ENCODE results near the gene TEDDM1.
A peak's percentile ranks its signal among the peaks of the same experiment; 100 is the strongest.
"Not testable (repeated sequence)": the region's sequence is repeated elsewhere in the genome, so short reads cannot be mapped to it uniquely, and the experiment has no call there.

TEDDM1 gene

DNA sequence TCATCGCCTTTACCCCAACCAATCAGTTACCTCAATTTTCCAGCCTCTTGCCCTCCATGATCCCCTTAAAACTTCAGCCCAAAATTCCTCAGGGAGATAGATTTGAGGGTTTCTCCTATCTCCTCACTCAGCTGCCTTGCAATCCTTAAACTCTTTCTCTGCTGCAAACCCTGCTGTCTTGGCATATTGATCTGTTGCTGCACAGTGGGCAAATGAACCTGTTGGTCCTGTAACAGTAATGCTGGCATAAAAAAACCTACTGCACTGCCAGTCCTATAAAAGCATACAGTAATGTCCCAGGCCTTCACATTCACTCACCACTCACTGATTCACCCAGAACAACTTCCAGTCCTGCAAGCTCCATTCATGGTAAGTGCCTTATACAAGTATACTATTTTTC lies 5.1 kb upstream of the TEDDM1 start:
- DNase-seq = no peak

DNA sequence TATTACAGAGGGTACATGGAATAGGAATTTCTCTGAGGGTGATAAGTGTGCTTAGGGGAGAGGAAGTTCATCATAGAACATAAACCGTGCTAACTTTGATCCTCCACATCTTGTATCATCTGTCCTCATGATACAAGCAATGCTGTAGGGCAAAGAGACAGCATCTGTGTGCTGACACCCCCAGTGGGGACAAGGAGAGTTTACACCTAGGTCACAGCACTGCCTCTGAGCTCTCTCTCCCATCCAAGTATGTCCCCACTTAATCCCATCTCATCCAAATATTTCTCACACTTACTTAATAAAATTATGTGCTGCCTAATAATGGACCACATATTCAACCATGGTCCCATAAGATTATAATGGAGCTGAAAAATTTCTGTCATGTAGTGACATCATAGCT lies 4.3 kb upstream of the TEDDM1 start:
- no peak for DNase-seq

DNA sequence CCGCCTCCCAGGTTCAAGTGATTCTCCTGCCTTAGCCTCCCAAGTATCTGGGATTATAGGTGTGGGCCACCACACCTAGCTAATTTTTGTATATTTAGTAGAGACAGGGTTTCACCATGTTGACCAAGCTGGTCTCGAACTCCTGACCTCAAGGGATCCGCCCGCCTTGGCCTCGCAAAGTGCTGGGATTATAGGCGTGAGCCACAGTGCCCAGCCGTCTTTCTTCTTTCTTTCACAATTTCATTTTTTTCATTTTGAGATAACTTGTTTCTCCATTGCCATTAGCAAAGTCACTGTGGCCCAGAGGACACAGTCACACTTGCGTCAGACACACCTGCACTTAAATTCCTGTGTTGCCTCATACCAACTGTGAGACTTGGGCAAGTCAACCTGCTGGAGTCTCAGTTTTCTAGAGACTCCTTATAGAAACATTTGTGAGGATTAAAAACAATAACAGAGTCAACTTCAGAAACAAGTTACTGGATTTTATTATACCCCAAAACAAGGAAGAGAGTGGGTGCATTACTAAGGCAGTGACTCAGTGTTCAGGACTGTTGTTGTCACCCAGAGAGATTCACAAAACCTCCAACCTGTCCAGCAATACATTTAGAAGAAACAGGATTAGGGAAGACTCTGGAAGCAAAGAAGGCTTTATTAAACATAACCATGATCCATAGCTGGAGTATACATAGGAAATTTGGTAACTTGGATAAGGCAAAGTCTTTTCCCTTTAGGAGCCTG lies 2.6 kb downstream of the TEDDM1 start:
- DNase-seq = no peak

DNA sequence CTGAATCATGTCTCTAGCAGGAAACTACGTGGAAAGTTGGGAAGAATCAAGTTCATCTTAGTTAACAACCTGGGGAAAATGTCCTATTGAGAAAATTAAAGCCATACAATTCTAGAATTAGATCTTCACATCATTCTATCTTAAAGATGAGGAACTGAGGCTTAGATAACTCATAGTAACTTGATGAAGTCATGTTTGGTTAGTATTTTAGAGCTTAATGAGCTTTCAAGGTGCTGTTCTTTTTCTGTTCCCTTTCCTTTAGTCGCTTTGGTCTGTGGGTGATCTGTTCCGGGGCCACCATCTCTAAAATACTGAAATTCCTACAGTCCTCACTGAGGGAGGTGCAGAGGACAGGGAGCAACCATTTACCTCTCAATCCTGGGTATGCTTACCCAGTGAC lies 4.6 kb downstream of the TEDDM1 start:
- no peak for DNase-seq

DNA sequence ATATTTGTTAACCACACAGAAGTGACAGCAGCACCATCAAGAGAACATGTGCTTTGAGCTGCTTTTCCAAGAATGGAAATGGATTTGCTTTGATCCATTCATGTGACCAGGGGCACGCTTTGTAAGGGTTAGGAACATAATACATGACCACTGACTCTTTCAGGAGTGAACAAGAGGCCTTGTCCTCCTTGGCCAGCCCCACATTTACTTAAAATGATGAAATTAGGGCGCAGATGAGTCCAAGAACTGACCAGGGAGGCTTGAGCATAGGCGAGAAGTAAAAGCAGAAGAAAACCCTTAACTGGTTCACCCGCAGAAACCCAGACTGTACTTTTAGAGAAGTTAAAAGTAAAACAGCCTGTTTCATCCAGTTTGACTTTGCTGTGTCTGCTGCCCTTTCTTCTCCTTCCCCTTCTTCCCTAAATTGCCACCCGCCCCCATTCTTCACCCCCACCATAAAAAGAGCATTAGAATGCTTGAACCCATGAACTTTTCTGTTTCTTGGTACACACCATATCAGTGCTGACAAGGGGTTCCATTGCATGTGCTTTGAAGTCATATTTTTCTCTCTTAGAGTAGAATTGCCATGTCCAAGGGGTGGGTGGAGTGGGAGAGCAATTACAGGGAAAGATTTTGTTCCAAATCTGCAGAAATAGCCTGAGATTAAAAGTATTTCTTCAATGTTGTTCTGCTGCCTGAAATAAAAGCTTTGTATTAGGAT lies 6.3 kb downstream of the TEDDM1 start:
- DNase-seq = no peak

DNA sequence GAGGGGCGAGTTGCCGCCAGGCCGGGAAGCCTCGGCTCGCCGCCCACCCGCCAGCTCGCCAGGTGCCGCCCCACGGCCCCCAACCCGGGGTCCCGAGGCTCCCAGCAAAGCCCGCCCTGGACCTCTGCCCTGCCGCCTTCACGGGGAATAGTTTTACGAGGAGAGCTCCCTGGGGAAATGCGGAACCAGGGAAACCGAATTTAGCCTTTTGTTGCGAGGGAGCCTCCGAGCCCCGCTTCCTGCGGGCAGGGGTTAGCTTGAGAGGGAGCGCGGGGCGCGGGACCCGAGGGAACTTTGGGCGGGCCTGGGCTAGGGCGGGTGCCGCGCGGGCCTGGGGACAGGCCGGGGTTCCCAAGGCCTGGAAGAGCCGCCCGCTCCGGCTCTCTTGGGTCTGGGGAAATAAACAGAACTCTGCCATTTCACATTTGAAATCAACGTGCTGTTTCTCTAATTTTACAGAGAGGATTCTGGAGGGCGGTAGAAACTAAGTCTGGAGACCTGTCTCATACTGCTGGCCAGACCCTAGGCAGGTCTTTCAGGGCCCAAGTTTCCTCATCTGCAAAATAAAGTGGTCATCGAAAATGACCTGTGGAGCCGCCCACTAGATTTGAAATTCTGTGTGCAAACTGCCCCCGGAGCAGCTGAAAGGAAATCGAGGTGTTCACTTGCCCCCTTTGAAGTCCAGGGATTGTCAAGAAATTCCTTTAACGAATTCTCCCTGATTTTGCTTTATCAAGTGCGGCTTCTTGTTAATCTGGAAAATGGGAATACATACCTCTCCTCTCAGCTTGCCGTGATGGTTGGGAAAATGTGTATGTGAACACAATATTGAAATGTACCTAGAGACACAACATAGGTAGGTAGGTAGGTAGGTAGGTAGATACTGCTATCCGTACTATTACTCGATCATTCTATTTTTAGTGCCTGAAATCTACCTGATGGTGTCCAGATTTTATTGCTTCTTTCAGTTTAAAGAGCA lies 8.1 kb downstream of the TEDDM1 start:
- DNase-seq = no peak

DNA sequence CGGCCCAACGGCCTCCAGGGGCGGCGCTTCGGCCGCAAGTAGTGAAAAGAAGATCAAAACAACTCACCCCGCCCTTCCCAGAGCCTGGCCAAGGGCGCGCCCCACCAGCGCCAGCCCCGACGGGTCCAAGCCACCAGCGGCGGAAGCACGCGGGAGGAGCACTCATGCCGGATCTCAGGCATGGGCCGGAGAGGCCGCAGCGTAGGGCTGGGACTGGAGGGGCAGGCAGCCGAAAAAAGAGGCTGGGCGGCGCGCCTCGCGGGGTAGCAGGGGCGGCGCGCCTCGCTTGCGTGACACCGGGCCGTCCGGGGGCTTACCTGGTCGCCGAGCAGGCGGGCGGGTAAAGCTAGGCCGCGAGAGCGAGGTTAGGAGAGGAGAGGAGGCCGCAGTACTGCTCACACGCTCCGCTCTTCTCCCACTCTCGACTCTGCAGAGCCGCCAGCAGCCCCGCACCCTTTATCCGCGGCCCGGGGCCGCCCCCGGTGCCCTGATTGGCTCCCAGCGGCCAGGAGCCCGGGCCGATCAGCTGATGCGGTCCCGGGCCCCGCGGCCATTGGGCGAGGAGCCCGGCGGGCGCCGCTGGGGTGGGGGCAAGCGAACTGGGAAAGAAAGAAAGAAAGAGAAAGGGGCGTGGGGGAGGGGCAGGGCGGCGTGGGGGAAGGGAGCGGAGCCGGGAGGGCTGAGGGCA lies 9.0 kb downstream of the TEDDM1 start, which contains the start of gene GLUL:
Gene GLUL (minus strand): TSS at position 429 of the 688 bp plus-strand sequence. CDS start 3,053 bp downstream, outside the sequence.
- peak in 1 of 2 experiments; percentile 17 for DNase-seq

DNA sequence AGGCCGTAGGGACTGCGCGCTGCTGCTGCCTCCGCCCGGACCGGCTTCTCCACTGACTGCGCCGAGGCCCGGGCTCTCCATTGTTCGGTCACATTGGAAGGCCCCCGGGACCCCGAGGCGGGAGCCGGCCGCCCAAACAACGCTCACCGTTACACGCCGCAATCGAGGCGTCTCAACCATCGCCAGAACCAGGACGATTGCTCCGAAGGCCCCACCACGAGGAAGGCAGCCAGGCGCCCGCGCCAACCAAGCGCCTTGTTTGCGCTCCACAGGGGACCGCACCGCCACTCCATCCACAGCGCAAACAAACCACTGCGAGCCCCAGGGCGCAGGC lies 9.5 kb downstream of the TEDDM1 start:
- DNase-seq = no peak

DNA sequence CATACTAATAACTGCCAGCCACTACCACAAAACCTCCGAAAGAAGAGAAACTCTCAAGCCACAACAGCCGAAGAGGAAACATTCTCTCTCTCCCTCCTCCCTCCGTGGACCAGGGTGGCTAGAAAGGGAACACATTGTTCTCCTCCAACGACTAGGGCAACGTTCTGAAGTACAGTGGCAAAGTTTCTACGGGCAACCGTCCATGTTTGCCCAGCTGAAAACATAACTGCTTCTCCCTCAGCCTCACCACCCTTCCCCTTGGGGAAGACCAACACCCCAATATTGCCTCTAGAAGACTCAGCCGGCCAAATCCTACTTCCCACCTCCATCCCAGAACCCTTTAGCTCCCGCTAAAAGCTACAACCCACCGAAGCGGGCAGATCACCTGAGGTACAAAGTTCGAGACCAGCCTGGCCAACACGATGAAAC lies 10.8 kb downstream of the TEDDM1 start:
- DNase-seq = no peak

DNA sequence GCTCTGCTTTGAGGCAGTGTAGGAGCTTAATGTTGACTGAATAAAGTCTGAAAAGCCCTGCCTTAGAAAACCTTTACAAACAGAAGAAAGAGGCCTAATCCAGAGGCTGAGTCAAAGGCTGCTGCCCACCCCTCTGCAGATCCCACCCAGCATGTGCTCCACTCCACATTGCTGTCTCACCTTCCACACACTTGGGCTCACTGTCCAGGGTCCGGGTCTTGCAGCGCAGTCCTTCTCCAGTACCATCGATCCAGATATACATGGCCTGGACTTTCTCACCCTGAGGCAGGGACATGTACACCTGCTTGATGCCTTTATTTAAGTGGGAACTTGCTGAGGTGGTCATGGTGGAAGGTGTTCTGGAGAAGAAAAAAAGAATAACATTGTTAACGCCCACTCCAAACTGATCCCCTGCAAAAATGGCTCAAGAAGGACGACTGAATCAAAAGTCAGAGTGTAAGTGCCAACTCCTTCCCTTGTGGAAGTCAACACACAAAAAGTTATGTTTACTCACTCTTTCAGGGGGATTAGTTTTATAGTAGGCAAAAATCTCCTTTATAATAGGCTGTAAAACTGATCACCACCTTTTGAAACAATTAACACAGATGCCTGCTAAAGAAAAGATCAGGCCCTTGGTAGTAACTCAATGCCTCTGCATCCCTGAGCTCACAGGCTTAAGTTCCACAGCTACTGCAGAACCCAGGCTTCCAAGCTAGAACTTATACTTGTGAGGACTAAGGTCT lies 11.9 kb downstream of the TEDDM1 start:
- no peak for DNase-seq

DNA sequence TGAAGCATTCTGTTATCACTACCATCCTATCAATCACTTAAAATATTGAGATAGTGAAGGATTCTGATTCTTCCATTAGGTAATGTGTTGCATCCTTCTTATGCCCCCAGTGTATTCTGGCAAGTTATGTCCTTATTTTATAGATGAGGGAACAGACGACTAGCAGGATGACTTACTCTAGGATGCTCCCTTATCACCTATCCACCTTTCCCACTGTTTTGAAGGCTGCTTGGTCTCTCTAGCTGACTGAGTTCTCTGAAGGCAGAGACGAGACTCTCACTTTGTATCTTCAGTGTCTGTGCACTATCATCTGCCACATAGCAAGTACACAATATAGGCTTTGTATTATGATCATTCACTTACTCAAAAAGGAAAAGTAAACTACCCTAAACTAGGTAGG lies 12.9 kb downstream of the TEDDM1 start:
- no peak for DNase-seq

DNA sequence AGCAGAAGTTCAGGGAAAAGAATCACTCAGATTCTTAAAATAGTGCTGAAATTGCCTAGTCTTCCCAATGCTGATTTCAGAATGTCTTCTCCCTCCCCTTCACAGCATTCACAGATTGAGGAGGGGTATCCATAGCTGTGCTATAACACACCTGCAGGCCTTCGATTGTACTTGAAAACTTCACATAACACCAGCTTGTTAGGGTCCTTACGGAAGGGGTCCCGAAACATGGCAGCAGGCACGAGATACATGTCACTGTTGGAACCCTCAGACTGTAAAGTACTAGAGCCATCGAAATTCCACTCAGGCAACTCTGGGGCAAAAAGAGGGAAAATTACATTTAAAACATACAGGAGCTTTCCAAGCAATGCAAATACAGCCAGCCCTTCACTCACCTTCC lies 13.5 kb downstream of the TEDDM1 start:
- DNase-seq = no peak

DNA sequence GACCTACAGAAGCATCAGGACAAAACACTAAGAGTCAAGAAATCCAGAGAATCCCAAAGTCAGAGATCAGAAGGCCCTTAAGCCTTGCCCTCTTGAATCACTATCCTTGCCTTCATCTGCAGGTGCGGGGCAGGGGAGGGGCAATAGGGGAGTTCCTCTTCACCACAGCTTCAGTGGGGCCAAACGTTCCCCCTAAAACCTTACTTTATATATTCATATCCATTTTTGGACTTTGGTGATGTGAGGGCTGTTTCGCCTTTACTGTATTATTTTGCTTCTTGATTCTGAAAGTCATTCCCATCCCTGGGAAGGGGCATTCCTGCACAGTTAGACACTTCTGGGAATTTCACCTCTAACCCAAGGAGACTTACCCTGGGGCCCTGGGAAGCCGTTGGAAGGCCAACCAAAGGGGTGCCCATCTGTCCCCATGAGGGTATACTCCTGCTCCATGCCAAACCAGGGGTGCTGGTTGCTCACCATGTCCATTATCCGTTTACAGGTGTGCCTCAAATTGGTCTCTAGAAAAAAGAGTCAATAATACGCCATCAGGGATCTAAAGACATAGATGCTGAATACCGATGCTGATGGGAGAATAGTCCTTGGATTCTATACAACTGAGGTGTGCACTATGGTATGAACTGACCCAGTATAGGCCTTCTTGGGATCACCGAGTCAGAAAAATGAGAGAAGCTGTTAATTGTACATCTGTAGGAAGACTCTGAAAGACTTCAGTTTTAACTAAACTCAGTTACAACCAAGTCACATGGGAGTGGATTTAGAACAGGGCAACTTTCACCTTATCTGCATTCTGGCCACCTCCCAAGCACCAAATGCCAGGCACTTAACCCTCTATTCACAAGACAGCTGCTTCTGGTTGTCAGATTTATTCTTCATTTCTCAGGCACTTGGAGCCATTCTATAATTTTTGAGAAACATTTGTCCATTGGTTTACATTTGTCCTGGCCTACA lies 14.3 kb downstream of the TEDDM1 start:
- DNase-seq = no peak

DNA sequence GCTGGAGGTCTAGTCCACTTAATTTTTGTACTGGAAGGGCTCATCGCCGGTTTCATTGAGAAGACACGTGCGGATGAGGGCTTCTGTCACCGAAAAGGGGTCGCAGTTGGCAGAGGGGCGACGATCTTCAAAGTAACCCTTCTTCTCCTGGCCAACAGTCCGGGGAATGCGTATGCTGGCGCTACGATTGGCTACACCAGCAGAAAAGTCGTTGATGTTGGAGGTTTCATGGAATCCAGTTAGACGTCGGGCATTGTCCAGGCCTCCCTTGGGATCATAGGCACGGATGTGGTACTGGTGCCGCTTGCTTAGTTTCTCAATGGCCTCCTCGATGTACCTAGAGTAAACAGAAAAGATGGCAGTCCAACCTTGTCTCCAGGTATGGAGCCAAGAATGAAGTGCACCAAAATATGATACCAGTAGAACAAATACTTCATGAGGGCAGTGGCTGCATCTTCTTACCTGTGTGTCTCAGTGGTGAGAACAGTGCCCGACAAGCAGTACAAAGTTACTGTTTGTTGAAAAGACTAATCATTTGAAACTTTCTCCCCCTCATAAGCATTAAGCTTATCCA lies 16.0 kb downstream of the TEDDM1 start:
- DNase-seq = no peak

DNA sequence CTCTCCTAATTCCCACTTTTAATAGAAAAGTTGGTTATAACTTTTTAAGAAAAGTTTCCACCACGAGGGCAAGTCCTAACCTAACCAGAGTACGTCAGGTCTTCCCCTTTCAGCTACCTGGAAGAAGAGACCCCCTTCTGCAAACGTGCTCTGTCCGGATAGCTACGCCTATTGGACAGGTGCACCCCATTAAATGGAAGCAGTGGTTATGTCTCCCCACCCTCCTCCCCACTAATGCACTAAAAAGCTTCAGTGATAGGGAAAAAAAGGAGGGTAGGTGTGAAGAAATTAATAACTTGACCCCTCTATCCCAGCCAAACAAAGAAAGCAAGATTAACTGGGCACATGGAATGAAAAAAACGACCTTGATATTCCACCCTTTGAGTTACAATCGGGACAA lies 16.5 kb downstream of the TEDDM1 start:
- DNase-seq = no peak

DNA sequence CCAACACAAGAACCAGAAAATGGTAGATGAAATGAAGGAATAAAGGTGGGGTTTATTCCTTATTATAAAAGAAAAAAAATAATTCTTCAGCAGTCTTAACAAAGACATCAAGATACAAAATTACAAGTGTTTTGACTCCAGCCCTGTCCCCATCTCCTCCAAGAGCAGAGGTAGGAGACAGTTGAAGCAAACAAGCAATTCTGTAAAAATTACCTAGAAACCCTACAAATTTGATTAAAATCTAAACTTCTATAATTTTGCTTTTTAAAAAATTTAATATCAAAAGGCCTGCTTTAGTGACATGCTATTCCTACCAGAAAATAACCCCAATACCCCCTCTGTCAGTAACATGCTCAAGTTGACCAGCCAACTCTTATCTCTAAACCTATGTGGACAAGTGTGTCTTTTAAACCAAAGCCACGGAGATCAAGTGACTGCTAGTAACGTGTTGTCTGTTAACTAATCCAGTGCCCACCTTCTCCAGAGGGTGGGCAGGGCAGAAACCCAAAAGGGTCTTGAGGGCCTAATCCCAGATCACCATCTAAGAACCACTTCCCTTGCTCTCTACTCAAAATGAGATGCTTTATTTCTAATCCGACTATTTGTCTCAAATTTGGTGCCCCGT lies 17.3 kb downstream of the TEDDM1 start:
- no peak for DNase-seq

DNA sequence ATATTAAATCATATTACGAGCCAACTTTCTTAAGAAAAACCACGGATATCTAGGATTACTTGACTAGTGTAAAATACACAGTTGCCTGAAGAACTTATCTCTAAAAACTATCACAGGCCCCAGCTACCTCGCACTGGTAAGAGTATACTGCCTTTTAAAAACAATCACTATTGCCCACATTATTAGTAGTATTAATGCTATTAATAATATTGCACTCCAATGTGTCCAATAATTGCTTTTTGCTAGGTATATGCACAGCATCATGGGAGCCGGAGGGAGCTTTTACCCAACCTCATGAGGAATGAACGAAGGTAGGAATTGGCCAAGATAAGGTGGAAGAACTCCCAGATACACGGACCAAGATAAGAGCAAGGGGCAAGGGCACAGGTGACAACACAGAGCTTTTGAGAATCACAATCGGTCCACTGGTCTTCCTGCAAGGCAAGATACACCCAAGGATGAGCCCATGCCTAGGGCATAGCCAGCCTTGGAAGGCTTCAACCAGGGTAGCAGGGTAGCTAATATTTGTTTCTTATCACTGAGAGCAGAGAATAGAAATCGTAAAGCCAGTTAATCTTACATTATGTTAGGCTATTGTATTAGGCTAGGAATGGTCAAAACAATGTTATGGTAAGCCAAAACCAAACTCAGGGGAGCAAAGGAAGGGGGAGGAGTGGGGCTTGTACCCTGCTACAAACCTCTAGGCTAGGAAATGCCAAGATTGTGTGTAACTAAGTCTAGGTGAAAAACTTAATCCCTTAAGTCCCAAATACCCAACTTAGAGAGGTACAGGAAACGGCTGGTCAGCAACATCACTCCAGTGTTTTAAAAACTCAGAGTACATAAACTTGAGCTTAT lies 18.3 kb downstream of the TEDDM1 start:
- no peak for DNase-seq

DNA sequence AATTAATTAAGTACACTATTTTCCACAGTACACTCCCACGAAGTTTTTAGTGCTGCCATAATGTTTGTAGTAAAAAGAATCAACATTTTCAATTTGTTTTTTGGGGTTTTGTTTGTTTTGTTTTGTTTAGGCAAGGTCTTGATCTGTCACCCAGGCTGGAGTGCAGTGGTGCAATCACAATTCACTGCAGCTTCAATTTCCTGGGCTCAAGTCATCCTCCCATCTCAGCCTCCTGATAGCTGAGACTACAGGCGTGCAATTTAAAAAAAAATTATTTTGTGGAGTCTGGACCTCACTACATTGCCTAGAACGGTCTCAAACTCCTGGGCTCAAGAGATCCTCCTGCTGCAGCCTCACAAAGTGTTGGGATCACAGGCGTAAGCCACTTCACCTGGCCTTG lies 20.3 kb downstream of the TEDDM1 start:
- no peak for DNase-seq

DNA sequence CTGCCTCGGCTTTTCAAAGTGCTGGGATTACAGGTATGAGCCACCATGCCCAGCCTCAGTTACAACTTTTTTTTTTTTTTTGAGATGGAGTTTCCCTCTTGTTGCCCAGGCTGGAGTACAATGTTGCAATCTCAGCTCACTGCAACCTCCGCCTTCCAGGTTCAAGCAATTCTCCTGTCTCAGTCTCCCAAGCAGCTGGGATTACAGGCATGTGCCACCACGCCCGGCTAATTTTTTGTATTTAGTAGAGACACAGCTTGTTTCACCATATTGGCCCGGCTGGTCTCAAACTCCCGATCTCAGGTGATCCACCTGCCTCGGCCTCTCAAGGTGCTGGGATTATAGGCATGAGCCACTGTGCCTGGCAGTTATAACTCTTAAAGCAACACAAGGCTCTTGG lies 20.7 kb downstream of the TEDDM1 start:
- DNase-seq = not testable (repeated sequence)

Data from SW 1271 (cell line).